Small intestine (tissue), 7 donors: ENCODE results near the gene ASIC3. TPM values are rescaled to one million over a fixed set of nuclear protein-coding genes. Genes with fewer than 3 reads are reported as not detected.
A peak's percentile ranks its signal among the peaks of the same experiment; 100 is the strongest.

Source experiments
- DNase-seq, 2 donors: peaks; one replicate each; pipeline versions ENCODE4 v3.0.0 to v3.0.0-alpha.2; 2013
- FAIRE-seq: peaks from 2 replicates; lab custom pipeline; 2012; peaks lifted over from hg19 to GRCh38; lab: Jason Lieb, UNC
- H3K27ac ChIP-seq, 3 donors: one replicate each; pipeline ENCODE4 v1.5.1; 2013; ENCODE audit warnings: low read length in 2 of 3, mild to moderate bottlenecking in 2 of 3, control low read depth in 1 of 3, inconsistent platforms in 1 of 3, low read depth in 1 of 3, moderate library complexity in 1 of 3
- H3K27me3 ChIP-seq, 3 donors: one replicate each; pipeline ENCODE4 v1.6.1; 2013; ENCODE audit warnings: low read length in 3 of 3, inconsistent platforms in 1 of 3; ENCODE audit not compliant: control insufficient read depth in 3 of 3, insufficient read depth in 3 of 3
- H3K36me3 ChIP-seq, 3 donors: one replicate each; pipeline ENCODE4 v1.6.1; 2013; ENCODE audit warnings: low read length in 3 of 3, inconsistent platforms in 1 of 3, low read depth in 1 of 3, mild to moderate bottlenecking in 1 of 3, moderate library complexity in 1 of 3; ENCODE audit not compliant: control insufficient read depth in 3 of 3, insufficient read depth in 2 of 3
- H3K4me1 ChIP-seq, 3 donors: one replicate each; pipeline ENCODE4 v1.6.1; 2013; ENCODE audit warnings: low read length in 2 of 3, inconsistent platforms in 1 of 3, low read depth in 1 of 3, mild to moderate bottlenecking in 1 of 3, moderate library complexity in 1 of 3; ENCODE audit not compliant: control insufficient read depth in 3 of 3, insufficient read depth in 2 of 3
- H3K4me3 ChIP-seq, 3 donors: one replicate each; pipeline ENCODE4 v1.5.1; 2013; ENCODE audit warnings: low read length in 3 of 3, control low read depth in 1 of 3, inconsistent platforms in 1 of 3, low read depth in 1 of 3, mild to moderate bottlenecking in 1 of 3, moderate library complexity in 1 of 3
- H3K9me3 ChIP-seq, 2 donors: one replicate each; pipeline ENCODE4 v1.6.1; 2013; ENCODE audit warnings: low read depth in 1 of 2, low read length in 1 of 2; ENCODE audit not compliant: control insufficient read depth in 2 of 2, insufficient read depth in 1 of 2
- WGBS, 3 donors: extraction: QIAGEN DNeasy Blood & Tissue Kit; methylation state at CpG; one replicate each; pipeline ENCODE4 v1.1.7; 2013; 5-methylcytosine and 5-hydroxymethylcytosine counted together
- polyA plus RNA-seq, 4 donors: library from polyadenylated mRNA; stranded (reverse) in 3 of 4; unstranded in 1 of 4; fragments of 200-250 nt in 3 of 4; fragments of 120-200 nt in 1 of 4; gene quantifications; one replicate each; pipeline versions ENCODE4 v1.2.1 to v1.2.3, GENCODE V29; 2013
- donor health status: healthy with polysubstance abuse.
- donor health status: control.
- donor health status: control.
- donor health status: Bipolar disorder and iron deficiency.
- donor health status: healthy.

Gene ASIC3
- polyA plus RNA-seq, 4 donors: 2.8 to 10.7 (median 3.6) TPM

DNA sequence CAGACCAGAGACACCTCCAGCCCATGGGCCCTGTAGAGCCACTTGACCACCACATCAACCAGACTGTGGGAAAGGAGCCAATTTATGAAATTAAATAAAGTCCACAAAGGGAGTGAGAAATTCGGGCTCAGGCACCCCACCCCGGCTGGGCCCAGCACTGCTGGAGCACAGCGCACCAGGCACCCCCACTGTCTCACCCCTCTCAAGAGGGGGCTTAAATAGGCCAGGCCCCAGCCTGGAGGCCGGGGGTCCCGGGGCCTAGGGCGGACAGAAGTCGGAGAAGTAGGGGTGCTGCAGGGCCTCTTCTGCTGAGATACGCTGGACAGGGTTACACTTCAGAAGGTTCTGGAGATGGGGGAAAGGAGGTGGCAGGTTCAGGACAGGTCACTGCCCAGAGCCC lies 5.4 kb downstream of the ASIC3 start:
- Histone ChIP-seq H3K36me3 (peaks cover 0 to 30% (median 0%) of the 10 kb centered on the region in 3 donors), H3K4me3 (no peak overlapping the region), H3K4me1 (peaks cover 0 to 20% (median 0%) of the 10 kb centered on the region in 3 donors), H3K27ac (no peak overlapping the region), H3K27me3 (peaks cover 0 to 16% (median 0%) of the 10 kb centered on the region in 3 donors), H3K9me3 (no peaks in the 10 kb centered on the region)
- WGBS, 3 donors: 87 to 96% (median 94%) methylated on average over 8 of the region's 8 CpGs
- DNase-seq (no peak), FAIRE-seq (no peak)

DNA sequence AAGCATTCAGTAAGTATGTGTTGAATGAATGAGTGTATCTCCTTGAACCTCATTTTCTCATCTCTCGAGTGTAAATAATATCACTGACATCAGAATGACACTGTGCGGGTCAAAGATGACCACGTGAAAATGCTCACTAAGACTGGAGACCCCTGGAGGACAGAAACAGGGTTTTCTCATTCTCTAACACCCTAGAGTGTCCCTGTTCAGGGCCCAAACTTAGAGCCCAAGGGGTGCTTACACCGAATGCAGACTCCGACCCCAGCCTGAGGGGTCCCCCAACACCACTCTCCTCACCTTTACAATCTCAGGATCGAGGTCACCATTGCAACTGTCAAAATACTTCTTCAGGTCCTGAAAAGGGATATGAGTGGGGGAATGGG lies 7.9 kb downstream of the ASIC3 start:
- Histone ChIP-seq H3K4me1 (peaks cover 0 to 32% (median 7%) of the 10 kb centered on the region in 3 donors), H3K27me3 (no peaks in the 10 kb centered on the region), H3K36me3 (peaks cover 0 to 30% (median 0%) of the 10 kb centered on the region in 3 donors), H3K9me3 (no peaks in the 10 kb centered on the region), H3K4me3 (no peak overlapping the region), H3K27ac (no peak overlapping the region)
- DNase-seq (no peak), FAIRE-seq (no peak)
- 81 to 88% (median 85%) methylated on average over 6 of the region's 6 CpGs for WGBS, 3 donors

DNA sequence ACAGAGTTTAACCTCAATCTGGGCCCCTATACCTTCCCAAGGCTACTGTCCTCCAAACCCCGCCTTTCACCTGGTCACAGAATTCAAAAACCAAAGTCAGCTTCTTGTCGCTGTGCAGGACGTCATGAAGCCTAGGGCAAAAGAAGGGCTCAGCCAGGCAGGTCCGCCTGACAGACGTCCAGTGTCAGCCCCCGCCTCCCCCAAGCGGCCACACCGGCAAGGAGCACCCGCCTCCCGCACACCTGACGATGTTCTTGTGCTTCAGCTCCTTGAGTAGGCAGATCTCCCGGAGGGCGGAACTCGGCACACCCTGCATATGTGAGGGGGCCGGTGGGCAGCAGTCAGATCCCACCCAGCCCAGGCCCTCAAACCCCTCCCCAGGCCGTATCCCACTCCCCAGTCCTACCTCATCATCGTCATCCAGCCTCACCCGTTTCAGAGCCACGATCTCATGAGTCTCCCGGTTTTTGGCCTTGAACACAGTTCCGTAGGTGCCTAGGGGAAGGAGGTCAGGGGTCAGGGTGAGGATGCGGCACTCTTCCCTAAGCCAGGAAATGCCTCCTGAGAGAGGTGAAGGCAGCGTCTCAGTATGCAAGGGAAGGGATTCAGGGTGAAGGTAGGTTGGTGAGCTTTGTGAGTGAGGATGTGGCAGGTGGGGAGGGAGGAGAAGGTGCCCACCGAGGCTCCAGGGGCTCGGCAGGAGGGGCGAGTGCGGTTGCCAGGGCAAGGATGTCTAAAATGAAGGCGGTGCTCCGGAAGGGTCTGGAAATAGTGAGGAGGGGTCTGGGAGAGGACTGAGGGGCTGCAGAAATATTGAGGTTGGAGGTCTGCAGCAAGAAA lies 8.6 kb downstream of the ASIC3 start:
- H3K9me3 ChIP-seq: no peaks in the 10 kb centered on the region
- DNase-seq: peak; percentile 19 to 53
- peaks cover 0 to 33% (median 0%) of the 10 kb centered on the region in 3 donors for H3K36me3 ChIP-seq
- FAIRE-seq: no peak
- no peak overlapping the region for H3K27ac ChIP-seq
- no peaks in the 10 kb centered on the region for H3K27me3 ChIP-seq
- peaks cover 0 to 38% (median 9%) of the 10 kb centered on the region in 3 donors for H3K4me1 ChIP-seq
- H3K4me3 ChIP-seq: peak overlapping the region in 2 of 3 donors; percentile 80 to 82
- WGBS, 3 donors: 24 to 41% (median 39%) methylated on average over 27 to 29 of the region's 29 CpGs

DNA sequence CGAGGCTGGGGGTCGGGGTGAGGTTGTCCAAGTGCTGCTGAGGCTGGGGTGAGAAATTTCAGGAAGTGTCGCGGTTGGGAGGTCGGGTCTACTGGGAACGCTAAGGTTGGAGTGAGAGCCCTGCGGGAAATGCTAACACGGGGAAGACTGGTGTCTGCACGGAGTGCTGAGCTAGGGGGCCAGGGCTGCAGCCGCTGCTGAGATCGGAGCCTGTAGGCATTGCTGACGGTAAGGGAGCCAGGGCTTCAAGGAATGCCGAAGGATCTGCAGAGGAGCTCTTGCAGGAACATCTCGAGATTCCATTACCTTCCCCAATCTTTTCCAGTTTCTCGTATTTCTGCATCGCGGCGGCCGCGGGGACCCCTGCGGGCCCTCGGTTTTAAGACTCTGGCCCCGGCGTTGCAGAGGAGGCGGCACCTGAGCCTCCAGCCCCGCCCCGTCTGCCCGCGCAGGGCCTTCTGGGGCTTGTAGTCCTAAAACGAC lies 9.2 kb downstream of the ASIC3 start, which contains the start of gene CDK5:
Gene CDK5, minus strand, starts transcription at position 392 of the 483 bp plus-strand sequence. Its CDS starts 49 bp downstream, at position 343.
- Histone ChIP-seq H3K4me3 (peak within 1 kb of the TSS; percentile 43 to 82 (median 80)), H3K36me3 (peaks cover 0 to 33% (median 0%) of the 10 kb centered on the region in 3 donors), H3K27me3 (no peaks in the 10 kb centered on the region), H3K9me3 (no peaks in the 10 kb centered on the region), H3K27ac (peak within 1 kb of the TSS; percentile 91 to 99 (median 94)), H3K4me1 (peaks cover 0 to 41% (median 9%) of the 10 kb centered on the region in 3 donors)
- WGBS, 3 donors: 0% methylated on average over 30 of the region's 30 CpGs
- DNase-seq (no peak), FAIRE-seq (no peak)

DNA sequence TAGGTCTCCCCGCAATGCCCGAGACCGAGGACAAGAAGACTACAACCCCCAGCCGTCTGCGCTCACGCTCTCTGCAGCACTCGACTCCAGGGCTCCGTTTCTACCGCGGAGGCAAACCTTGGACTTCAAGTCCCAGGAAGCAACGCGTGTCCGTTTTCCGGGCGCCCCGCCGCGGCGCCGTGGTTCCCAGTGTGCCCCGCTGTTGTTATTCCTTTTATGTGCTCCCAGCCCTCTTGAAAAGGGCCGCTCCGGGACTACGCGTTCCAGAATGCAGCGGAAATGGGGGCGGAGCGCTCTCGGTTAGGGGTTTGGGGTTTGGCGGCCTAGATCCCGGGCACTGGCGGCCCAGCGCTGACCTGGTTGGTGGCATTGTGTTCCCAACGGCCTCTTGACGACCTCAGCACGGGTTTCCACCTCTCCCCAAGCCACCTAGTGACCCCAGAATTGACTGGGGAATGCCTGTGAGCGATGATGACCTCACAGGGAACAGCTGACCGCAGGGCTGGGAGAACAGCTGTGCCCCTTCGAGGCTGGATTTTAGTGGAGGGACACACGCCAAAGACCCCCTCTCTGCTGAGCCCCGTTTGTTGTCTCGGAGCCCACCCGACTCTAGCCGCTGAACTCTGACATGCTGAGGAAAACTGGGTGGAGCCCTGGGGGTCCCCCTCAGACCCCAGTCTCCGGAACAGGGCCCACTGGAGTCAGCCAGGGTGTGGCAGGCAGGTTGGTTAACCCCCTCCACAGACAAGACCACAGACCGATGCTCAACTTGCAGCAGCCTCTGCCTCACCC lies 9.9 kb downstream of the ASIC3 start:
- Histone ChIP-seq H3K27me3 (no peaks in the 10 kb centered on the region), H3K4me1 (peaks cover 0 to 41% (median 9%) of the 10 kb centered on the region in 3 donors), H3K27ac (peak overlapping the region; percentile 91 to 99 (median 94)), H3K9me3 (no peaks in the 10 kb centered on the region), H3K36me3 (peaks cover 0 to 30% (median 0%) of the 10 kb centered on the region in 3 donors), H3K4me3 (peak overlapping the region; percentile 43 to 82 (median 80))
- WGBS, 3 donors: 0% methylated on average over 42 to 46 of the region's 46 CpGs
- DNase-seq: peak; percentile 99 to 100
- FAIRE-seq: peak; percentile 39

DNA sequence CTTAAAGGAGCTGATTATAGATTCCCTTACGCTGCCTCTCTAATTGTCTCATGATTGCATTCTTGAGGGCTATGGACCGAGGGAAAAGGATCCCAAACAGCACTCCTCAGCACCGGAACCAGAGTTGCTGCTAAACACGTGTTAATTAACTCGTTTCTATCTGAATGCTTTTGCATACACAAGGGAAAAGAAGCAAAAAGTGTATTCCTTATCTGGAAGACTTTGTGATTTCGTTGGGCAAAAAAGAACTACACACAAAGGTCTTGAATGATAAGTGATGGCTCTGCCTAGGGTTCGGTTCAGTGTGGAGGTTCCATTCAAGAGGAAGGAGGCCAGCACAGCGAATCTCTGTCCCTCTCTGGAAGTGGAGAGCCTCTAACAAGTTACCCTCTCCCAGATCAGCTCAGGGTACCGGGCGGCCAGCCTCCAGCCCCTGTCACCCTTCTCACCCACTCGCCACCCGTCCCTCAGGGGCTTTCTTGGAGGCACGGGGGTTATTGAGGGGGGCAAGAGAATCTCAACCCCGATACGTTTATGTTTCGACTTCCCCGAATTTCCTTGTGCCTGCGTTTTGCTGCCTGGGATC lies 10.5 kb downstream of the ASIC3 start:
- 3 to 4% (median 3%) methylated on average over 17 to 18 of the region's 18 CpGs for WGBS, 3 donors
- Histone ChIP-seq H3K9me3 (no peaks in the 10 kb centered on the region), H3K4me3 (peak overlapping the region; percentile 32 to 82 (median 80)), H3K27me3 (no peaks in the 10 kb centered on the region), H3K36me3 (peaks cover 0 to 29% (median 0%) of the 10 kb centered on the region in 3 donors), H3K27ac (peak overlapping the region; percentile 91 to 99 (median 94)), H3K4me1 (peaks cover 0 to 47% (median 9%) of the 10 kb centered on the region in 3 donors)
- FAIRE-seq (no peak), DNase-seq (peak; percentile 36 to 66)

DNA sequence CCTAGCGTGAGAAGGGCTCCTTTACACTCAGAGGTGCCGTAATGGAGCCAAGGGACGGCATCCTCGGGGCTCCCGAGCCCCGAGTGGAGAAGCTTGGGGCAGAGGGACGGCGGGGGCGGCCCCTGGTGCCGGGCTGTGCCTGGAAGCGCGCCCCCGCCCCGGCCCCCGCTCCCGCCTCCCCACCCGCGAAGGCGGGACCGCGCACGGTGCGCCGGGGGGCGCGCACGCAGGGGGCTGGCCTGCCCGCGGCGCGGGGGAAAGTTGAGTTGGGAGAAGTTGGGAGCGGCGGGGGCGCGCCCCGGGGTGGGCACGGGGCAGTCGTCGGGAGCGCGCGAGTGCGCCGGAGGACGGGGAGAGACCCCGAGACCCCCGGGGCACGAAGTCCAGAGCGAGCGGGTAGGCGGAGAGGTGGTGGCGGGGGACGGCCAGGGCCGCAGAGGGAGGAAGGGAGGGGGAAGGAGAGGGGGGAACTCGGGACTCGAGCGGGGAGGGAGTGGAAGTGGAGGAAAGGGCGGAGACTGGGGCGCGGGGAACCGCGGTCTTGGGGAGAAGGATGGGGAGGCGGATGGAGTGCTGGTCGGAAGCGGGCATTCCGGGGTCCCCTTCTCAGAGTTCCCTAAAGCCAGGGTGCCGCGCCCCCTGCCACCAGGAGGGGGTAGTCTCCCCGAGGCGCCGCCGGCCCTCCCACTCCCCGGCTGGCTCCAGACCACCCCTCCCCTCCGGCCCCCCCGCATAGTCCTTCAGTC lies 11.2 kb downstream of the ASIC3 start, which contains the start of gene SLC4A2:
Gene SLC4A2, plus strand, starts transcription at position 223 of the 746 bp plus-strand sequence. CDS start 2,399 bp downstream, outside the sequence.
- no peak for FAIRE-seq
- Histone ChIP-seq H3K4me3 (peak within 1 kb of the TSS; percentile 73 to 82 (median 80)), H3K27me3 (no peaks in the 10 kb centered on the region), H3K9me3 (no peaks in the 10 kb centered on the region), H3K27ac (peak within 1 kb of the TSS; percentile 91 to 99 (median 94)), H3K4me1 (peaks cover 0 to 48% (median 9%) of the 10 kb centered on the region in 3 donors), H3K36me3 (peaks cover 0 to 29% (median 6%) of the 10 kb centered on the region in 3 donors)
- WGBS, 3 donors: 1% methylated on average over 47 to 75 of the region's 75 CpGs
- DNase-seq: peak; percentile 68 to 94
